OCI-LY3 (cell line): ENCODE data around the gene FUS.
"Not testable (repeated sequence)": the region's sequence is repeated elsewhere in the genome, so short reads cannot be mapped to it uniquely, and the experiment has no call there.

Experiments
- H2AFZ ChIP-seq: fragments of 200-600, 300-600 bp; shearing (Covaris generic); 2 replicates; pipeline ENCODE4 v1.6.0; 2014; ENCODE audit warnings: antibody characterized with exemption, low read depth, low read length
- H3K27ac ChIP-seq: fragments of 200-600, 300-600 bp; sonication (generic); 2 replicates; pipeline ENCODE4 v1.5.1; 2014; ENCODE audit warnings: mild to moderate bottlenecking, low read length, moderate library complexity, mixed read lengths
- H3K27me3 ChIP-seq: fragments of 200-600, 300-600 bp; sonication (generic); 2 replicates; pipeline ENCODE4 v1.6.1; 2014; ENCODE audit warnings: low read depth, low read length, mixed read lengths
- H3K36me3 ChIP-seq: fragments of 200-600, 300-600 bp; sonication (generic); replicated peaks from 2 replicates; pipeline ENCODE3; 2014; ENCODE audit warnings: low read depth, low read length, mixed read lengths
- H3K4me1 ChIP-seq: fragments of 300-600, 200-600 bp; sonication (generic); 2 replicates; pipeline ENCODE4 v1.6.1; 2014; ENCODE audit warnings: low read length, mixed read lengths
- H3K4me2 ChIP-seq: fragments of 200-600, 300-600 bp; sonication (generic); 2 replicates; pipeline ENCODE4 v1.6.1; 2014; ENCODE audit warnings: low read length, mixed read lengths
- H3K4me3 ChIP-seq: fragments of 300-600, 200-600 bp; sonication (generic); 2 replicates; pipeline ENCODE4 v1.5.1; 2014; ENCODE audit warnings: antibody characterized with exemption, mild to moderate bottlenecking, low read length, moderate library complexity
- H3K79me2 ChIP-seq: fragments of 300-600, 200-600 bp; shearing (Covaris generic); 2 replicates; pipeline ENCODE4 v1.6.1; 2014; ENCODE audit warnings: mild to moderate bottlenecking, low read length, mixed read lengths
- H3K9ac ChIP-seq: fragments of 300-600, 200-600 bp; shearing (Covaris generic); 2 replicates; pipeline ENCODE4 v1.6.0; 2014; ENCODE audit warnings: mild to moderate bottlenecking, low read length, moderate library complexity
- H3K9me3 ChIP-seq: fragments of 200-600, 300-600 bp; shearing (Covaris generic); 2 replicates; pipeline ENCODE4 v1.6.1; 2014; ENCODE audit warnings: low read length, mixed read lengths; ENCODE audit not compliant: insufficient read depth
- H4K20me1 ChIP-seq: fragments of 200-600, 300-600 bp; sonication (generic); 2 replicates; pipeline ENCODE4 v1.6.1; 2016; ENCODE audit warnings: low read length, mixed read lengths; ENCODE audit not compliant: insufficient read depth
- EZH2phosphoT487 ChIP-seq: fragments of 200-600 bp; shearing (Covaris generic); IDR thresholded peaks from 2 replicates; pipeline ENCODE4 v1.6.1; 2018; ENCODE audit warnings: antibody characterized with exemption, mixed run types, low read depth
- TF ChIP-seq, protein P1 (sequence below): fragments of 200-600, 300-600 bp; sonication (generic); IDR thresholded peaks from 2 replicates; pipeline ENCODE4 v1.5.1; 2014; ENCODE audit warnings: antibody characterized with exemption, low read length, low read depth

Gene FUS

DNA sequence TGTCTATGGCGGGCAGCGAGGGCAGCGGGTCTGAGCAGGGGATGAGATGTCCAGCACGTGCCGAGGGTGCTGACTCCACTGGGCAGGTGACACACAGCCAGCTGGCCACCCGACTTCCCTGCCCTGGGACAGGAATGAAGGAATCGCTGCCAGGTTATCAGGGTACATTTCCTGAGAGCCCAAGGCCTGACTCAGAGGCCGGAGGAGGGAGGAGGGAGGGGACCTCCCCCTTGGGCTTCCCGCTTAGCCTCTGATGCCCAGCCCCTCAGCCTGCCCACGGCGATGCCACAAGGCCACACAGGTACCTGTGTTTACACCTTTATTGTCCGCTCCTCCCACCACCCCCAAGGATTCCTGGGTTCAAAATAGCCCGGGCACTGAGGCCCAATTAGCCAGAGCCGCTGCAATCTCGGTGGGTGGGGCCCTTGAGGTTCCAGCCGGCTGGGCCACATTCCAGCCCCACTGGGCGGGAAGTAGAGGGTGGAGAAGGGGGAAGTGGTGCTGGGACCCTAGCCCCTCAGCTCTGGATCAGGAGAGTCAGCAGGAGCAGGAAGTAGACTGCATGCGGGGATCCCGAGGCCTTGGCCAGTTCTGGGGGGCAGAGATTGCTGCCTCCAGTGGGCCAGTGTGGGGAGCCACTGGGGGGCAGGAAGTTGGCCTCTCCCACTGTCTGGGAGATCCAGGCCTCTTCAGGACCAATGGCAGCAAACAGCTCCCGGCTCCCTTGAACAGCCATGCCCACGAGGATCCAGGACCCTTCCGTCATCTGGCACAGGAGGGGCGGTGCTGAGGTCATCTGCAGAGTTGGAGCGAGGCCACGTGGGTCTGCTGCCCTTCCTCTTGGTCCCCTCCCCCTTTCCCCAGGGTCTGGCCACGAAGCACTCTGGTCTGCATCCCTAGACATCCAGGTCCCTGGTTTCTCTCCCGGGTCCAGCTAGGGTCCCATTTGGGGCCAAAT, 41.0 kb upstream of the FUS start:
- no peak overlapping the region for H3K27ac ChIP-seq
- no peak overlapping the region for H3K9ac ChIP-seq
- no peaks in the 10 kb centered on the region for H3K36me3 ChIP-seq
- peaks cover 12% of the 10 kb centered on the region for H3K4me1 ChIP-seq
- no peaks in the 10 kb centered on the region for H3K79me2 ChIP-seq
- no peak for TF ChIP-seq EZH2phosphoT487
- TF ChIP-seq, protein P1, sequence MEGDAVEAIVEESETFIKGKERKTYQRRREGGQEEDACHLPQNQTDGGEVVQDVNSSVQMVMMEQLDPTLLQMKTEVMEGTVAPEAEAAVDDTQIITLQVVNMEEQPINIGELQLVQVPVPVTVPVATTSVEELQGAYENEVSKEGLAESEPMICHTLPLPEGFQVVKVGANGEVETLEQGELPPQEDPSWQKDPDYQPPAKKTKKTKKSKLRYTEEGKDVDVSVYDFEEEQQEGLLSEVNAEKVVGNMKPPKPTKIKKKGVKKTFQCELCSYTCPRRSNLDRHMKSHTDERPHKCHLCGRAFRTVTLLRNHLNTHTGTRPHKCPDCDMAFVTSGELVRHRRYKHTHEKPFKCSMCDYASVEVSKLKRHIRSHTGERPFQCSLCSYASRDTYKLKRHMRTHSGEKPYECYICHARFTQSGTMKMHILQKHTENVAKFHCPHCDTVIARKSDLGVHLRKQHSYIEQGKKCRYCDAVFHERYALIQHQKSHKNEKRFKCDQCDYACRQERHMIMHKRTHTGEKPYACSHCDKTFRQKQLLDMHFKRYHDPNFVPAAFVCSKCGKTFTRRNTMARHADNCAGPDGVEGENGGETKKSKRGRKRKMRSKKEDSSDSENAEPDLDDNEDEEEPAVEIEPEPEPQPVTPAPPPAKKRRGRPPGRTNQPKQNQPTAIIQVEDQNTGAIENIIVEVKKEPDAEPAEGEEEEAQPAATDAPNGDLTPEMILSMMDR, result no peak
- H3K4me2 ChIP-seq, result no peak overlapping the region
- H3K27me3 ChIP-seq, result no peaks in the 10 kb centered on the region
- H3K9me3 ChIP-seq, result no peaks in the 10 kb centered on the region
- H3K4me3 ChIP-seq, result no peak overlapping the region
- no peak overlapping the region for H2AFZ ChIP-seq
- H4K20me1 ChIP-seq, result no peaks in the 10 kb centered on the region

DNA sequence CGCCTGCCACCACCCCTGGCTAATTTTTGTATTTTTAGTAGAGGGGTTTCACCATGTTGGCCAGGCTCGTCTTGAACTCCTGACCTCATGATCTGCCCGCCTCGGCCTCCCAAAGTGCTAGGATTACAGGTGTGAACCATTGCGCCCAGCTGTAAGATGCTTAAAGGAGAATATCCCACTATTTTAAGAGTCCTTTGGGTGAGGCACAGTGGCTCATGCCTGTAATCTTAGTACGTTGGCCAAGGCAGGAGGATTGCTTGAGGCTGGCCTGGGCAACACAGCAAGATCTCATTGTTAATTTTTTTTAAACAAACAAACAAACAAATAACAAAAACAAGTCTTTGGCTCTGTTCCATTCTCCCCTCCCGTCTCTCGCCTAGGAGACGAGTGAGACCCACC, 38.9 kb upstream of the FUS start:
- H3K4me3 ChIP-seq, H3K79me2 ChIP-seq, H3K36me3 ChIP-seq, H3K27me3 ChIP-seq, H3K27ac ChIP-seq, H3K9ac ChIP-seq, H3K9me3 ChIP-seq, H3K4me2 ChIP-seq, H2AFZ ChIP-seq, H4K20me1 ChIP-seq: not testable (repeated sequence)
- H3K4me1 ChIP-seq, result peaks cover 12% of the 10 kb centered on the region

DNA sequence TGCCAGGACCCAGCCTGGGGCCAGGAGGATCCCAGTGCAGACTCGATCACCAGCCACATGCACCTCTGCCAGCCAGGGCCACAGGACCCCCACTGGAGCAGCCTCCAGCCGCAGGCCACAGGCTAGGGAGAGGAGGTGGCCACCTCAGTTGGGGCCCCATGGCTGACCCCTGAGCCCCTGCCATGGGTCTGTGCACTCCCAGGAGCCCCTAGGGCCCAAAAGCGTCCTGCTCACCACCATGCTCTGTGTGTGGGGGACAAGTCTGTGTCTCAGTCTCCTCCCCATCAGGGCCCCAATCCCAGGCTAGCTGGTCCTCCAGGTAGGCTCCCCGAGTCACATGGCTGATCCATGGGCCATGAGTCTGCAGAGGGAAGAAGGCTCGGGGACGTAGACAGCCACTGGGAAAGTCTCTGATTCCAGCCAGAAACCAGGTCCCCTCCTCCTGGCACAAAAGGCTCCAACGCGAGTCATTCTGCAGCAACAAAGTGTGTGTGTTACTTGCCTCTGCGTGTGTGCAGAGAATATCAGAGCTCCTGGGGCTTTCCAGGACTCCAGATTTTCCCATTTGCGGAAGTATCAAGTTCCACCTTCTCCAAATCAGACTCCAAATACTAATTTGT, 38.3 kb upstream of the FUS start:
- Histone ChIP-seq H3K4me3 (peak overlapping the region; percentile 69), H3K4me1 (peaks cover 12% of the 10 kb centered on the region), H3K9me3 (no peaks in the 10 kb centered on the region), H2AFZ (peak overlapping the region; percentile 73; the same call in 1 of the 2 replicates), H3K36me3 (no peaks in the 10 kb centered on the region), H3K79me2 (no peaks in the 10 kb centered on the region), H3K27me3 (peaks cover 7% of the 10 kb centered on the region), H3K27ac (peak overlapping the region; percentile 40), H3K9ac (peak overlapping the region; percentile 63), H4K20me1 (no peaks in the 10 kb centered on the region), H3K4me2 (peak overlapping the region; percentile 79)
- TF ChIP-seq, protein P1, result no peak
- no peak for TF ChIP-seq EZH2phosphoT487

DNA sequence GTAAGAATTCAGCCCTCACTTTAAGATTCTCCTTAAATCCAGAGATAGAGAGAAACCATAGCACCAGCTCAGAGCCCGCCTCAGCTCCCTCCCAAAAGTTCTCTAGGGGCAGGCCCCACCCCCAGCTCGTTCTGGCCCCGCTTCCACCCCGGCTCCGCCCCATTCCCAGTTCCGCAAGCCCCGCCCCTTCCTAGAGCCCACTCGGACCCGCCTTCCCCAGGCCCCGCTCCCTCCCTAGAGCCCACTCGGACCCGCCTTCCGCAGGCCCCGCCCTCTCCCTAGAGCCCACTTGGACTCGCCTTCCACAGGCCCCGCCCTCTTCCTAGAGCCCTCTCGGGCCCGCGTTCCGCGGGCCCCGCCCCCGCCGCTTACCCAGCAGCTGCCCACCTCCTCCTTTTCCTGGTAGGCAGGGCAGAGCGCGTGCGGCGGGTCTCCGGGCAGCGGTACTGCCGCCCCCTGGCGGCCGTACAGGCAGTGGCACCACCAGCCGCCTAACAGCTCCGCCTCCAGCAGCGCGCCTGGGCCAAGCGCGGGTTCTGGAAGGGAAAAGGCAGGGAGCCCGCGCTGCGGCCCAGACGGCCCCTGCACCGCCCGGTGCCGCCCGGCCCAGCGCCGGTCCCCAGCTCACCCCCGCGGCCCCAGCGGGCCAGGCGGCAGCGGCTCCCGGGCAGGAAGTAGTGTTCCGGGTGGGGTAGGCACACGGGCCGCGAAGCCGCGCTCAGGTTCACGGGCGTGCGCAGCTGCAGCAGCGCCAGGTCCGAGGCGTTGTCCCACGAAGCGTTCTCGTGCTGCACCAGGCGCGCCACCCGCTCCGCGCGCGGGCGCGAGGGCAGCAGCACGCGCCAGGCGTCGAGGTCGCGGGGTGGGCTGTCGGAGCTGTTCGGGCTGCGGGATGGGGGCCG, 37.6 kb upstream of the FUS start:
- Histone ChIP-seq H3K4me2 (peak overlapping the region; percentile 87), H3K4me1 (peaks cover 12% of the 10 kb centered on the region), H3K79me2 (no peaks in the 10 kb centered on the region), H3K36me3 (no peaks in the 10 kb centered on the region), H3K27me3 (peaks cover 7% of the 10 kb centered on the region), H3K4me3 (peak overlapping the region; percentile 78), H3K27ac (peak overlapping the region; percentile 40), H4K20me1 (no peaks in the 10 kb centered on the region), H3K9me3 (no peaks in the 10 kb centered on the region), H2AFZ (peak overlapping the region; percentile 73), H3K9ac (peak overlapping the region; percentile 63)
- TF ChIP-seq, protein P1, result peak; percentile 80
- no peak for TF ChIP-seq EZH2phosphoT487
